ENCODE results near the gene GALNT2.

GALNT2 gene

DNA sequence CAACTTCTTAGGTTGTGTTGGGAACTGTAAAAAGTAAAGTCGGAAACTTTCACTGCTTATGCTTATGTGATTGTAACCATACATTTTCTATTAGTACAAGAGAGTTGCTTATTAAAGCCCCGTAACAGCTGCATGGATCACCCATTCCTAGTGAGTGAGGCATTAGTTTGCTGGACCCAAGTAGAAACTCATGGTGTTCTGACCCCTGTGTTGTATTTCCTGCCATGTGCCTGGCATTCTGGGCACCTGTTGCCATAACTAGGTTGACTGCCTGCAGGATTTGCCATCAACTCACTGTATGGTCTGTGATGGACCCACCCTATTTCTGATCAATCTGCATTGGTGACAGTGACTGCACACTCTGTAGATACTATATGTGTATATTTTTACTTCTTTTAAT lies 186.1 kb downstream of the GALNT2 start:
- DNase-seq (ENCODE audit: low read depth): no peak
- H3K4me3 ChIP-seq (ENCODE audit: control insufficient read depth, low read depth, low read length): no peak overlapping the region
- TF ChIP-seq, protein P1, sequence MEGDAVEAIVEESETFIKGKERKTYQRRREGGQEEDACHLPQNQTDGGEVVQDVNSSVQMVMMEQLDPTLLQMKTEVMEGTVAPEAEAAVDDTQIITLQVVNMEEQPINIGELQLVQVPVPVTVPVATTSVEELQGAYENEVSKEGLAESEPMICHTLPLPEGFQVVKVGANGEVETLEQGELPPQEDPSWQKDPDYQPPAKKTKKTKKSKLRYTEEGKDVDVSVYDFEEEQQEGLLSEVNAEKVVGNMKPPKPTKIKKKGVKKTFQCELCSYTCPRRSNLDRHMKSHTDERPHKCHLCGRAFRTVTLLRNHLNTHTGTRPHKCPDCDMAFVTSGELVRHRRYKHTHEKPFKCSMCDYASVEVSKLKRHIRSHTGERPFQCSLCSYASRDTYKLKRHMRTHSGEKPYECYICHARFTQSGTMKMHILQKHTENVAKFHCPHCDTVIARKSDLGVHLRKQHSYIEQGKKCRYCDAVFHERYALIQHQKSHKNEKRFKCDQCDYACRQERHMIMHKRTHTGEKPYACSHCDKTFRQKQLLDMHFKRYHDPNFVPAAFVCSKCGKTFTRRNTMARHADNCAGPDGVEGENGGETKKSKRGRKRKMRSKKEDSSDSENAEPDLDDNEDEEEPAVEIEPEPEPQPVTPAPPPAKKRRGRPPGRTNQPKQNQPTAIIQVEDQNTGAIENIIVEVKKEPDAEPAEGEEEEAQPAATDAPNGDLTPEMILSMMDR (IDR thresholded peaks at IDR 0.05; ENCODE audit: control insufficient read depth, insufficient read depth, low read depth, low read length, missing control alignments): no peak

DNA sequence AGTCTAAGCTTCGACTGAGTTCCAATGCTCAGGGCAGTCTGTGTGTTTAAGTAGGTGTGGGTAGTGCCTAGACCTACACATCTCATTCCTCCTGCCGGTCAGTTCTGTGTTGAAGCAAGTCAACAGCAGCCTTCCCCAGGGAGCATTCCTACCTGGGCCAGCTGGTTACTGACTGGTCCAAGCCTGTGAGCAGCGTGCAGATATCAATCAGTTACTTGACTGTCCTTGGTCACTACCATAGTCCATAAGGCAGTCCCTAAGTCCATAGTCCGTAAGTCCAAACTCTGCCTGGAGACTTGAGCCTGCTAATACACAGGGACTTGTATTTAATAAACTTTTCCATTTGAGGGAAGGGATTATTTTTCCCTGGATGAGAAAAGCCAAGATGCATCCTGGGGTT lies 187.2 kb downstream of the GALNT2 start:
- H3K4me3 ChIP-seq (ENCODE audit: control insufficient read depth, low read depth, low read length): no peak overlapping the region
- TF ChIP-seq, protein P1 (IDR thresholded peaks at IDR 0.05; ENCODE audit: control insufficient read depth, insufficient read depth, low read depth, low read length, missing control alignments): no peak
- no peak for DNase-seq (ENCODE audit: low read depth)

DNA sequence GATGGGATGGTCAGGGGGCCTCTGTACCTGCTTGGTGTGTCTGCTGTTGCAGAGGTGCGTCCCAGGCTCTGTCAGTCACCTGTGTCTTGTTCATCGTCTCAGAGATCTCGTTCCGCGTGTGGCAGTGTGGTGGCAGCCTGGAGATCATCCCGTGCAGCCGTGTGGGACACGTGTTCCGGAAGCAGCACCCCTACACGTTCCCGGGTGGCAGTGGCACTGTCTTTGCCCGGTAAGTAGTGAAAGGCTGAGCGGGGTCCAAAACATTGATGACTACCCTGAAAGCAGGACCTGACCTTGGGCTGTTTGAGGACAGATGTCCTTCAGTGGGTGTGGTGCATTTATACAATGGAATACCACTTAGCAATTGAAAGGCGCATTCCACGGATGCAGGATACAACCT lies 188.1 kb downstream of the GALNT2 start:
- H3K4me3 ChIP-seq (ENCODE audit: control insufficient read depth, low read depth, low read length): no peak overlapping the region
- no peak for DNase-seq (ENCODE audit: low read depth)
- TF ChIP-seq, protein P1 (IDR thresholded peaks at IDR 0.05; ENCODE audit: control insufficient read depth, insufficient read depth, low read depth, low read length, missing control alignments): no peak

DNA sequence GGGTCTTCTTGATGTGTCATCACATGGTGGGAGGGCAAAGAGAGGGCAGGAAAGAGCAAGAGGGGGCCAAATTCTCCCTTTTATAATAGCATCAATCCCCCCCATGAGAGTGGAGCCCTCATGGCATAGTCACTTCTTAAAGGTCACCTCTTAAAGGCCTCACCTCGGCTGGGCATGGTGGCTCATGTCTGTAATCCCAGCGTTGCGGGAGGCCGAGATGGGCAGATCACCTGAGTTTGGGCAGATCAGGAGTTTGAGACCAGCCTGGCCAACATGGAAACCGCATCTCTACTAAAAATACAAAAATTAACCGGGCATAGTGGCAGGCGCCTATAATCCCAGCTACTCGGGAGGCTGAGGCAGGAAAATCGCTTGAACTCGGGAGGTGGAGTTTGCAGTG lies 189.0 kb downstream of the GALNT2 start:
- DNase-seq (ENCODE audit: low read depth): no peak
- no peak overlapping the region for H3K4me3 ChIP-seq (ENCODE audit: control insufficient read depth, low read depth, low read length)
- TF ChIP-seq, protein P1 (IDR thresholded peaks at IDR 0.05; ENCODE audit: control insufficient read depth, insufficient read depth, low read depth, low read length, missing control alignments): no peak

DNA sequence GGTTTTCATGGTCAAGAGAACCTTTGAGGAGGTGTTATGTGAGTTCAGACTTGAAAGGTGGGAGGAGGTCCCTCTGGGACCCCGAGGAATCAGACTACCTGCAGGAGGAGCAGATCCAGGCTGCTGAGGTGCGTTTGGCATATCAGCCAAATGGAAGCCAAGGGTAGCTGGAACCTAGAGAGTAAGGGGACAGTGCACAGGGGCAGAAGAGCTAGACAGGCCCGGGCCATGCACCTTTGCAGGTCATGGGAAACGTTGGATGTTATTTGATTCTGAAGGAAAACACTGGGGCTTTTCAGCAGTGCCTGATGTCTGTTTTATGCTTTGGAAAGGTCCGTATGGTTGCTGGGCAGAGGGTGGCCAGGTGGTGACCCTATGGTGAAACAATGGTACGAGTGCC lies 189.9 kb downstream of the GALNT2 start:
- TF ChIP-seq, protein P1 (IDR thresholded peaks at IDR 0.05; ENCODE audit: control insufficient read depth, insufficient read depth, low read depth, low read length, missing control alignments): no peak
- DNase-seq (ENCODE audit: low read depth): no peak

DNA sequence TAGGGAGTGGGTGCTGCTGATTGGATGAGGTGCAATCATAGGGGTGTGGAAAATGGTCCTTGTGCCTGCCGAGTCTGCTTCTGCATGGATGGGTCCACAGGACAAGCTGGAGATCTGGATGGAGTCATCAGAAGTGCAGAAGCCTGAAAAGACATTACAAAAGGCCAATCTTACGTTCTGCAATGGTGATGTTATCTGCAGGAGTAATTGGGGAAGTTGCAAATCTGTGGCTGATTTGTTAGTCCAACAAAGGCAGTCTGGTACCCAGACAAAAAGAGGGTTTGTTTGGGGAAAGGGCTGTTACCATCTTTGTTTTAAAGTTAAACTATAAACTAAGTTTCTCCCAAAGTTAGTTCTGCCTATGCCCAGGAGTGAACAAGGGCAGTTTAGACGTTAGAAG lies 192.6 kb downstream of the GALNT2 start:
- DNase-seq (ENCODE audit: low read depth): no peak
- H3K4me3 ChIP-seq (ENCODE audit: control insufficient read depth, low read depth, low read length): no peak overlapping the region
- TF ChIP-seq, protein P1 (IDR thresholded peaks at IDR 0.05; ENCODE audit: control insufficient read depth, insufficient read depth, low read depth, low read length, missing control alignments): no peak

More for the DNA sequence above, 189.9 kb downstream of the GALNT2 start:
- H3K4me3 ChIP-seq (ENCODE audit: control insufficient read depth, low read depth, low read length): no peak overlapping the region

DNA sequence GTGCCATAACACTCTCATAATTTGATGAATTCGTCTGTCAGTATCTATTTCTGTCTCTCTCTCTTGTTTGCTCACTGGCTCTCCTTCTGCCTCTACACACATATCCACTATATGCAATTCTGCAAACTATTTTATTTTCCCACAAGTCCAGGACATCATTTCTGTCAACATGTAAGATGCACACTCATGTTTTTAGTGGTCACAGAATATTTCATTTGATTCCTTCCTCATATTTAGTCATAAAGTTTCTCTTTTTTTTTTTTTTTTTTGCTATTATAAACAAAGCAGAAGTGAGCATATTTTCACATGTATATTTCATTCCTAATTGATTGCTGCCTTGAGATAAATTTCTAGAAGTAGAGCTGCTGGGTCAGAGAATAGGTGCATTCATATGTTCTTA lies 193.8 kb downstream of the GALNT2 start:
- TF ChIP-seq, protein P1 (IDR thresholded peaks at IDR 0.05; ENCODE audit: control insufficient read depth, insufficient read depth, low read depth, low read length, missing control alignments): no peak
- H3K4me3 ChIP-seq (ENCODE audit: control insufficient read depth, low read depth, low read length): no peak overlapping the region
- no peak for DNase-seq (ENCODE audit: low read depth)
